HG02610 (cell line): Measurements from ENCODE around the gene EFCAB8.
"Not testable (repeated sequence)": the region's sequence is repeated elsewhere in the genome, so short reads cannot be mapped to it uniquely, and the experiment has no call there.

Experiments
- ATAC-seq: cut with Tn5 transposase; IDR thresholded peaks from one replicate; pipeline ENCODE4 v1.9.1; 2021; ENCODE audit warnings: mild to moderate bottlenecking, moderate library complexity; ENCODE audit not compliant: unreplicated experiment

Gene EFCAB8

DNA sequence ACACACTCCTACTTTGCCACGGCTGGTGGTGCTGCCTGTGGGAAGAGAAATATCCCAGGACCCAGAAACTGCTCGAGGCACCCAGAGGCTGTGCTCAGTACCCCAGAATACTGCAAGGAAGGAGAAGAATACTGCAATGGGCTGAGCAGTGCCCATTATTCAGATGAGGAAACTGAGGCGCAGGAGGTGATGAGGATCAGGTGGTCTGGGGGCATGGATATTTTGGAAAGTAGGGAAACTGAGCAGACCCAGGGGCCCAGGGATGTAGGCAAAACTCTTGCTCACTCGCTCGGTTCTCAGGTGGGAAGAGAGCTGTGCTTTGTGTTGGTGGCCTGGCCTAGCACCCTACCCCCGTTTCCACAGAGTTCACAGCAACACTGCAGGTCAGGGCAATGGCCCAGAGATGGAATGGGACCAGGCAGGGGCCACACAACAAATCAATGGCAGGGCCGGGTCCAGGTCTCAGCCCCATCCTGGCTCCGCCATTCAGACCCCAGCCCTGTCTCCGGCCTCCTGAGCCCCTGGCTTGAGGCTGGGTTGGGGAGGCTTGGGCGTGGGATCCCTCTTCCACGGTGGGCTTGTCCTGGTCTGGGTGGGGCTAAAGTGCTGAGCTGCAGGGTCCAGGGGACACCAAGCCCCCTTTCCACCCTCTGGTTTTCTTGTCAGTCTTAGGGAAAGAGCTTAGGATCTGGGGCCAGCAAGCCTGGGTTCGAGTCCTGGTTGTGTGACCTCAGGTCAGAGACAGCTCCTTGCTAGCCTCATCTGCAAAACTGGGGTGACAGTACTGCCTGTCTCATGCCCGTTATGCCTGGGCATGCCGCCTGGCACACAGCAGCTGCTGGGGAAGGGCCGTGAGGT lies 111.6 kb downstream of the EFCAB8 start:
- no peak for ATAC-seq

DNA sequence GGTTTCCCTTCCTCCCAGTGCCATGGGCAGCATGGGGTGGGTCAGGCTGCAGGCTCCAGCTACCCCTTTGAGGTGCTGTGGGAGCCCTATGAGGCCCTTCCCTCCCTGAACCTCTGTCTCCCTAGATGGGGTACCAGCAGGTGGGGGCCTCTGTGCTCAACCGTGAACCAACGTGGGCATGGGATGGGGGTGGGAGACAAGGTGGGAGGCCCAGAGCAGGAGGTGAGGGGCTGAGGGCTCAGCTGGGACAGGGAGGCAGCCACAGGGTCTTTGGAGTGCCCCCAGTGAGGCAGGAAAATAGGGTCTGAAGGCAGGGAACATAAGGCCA lies 112.2 kb downstream of the EFCAB8 start:
- no peak for ATAC-seq

DNA sequence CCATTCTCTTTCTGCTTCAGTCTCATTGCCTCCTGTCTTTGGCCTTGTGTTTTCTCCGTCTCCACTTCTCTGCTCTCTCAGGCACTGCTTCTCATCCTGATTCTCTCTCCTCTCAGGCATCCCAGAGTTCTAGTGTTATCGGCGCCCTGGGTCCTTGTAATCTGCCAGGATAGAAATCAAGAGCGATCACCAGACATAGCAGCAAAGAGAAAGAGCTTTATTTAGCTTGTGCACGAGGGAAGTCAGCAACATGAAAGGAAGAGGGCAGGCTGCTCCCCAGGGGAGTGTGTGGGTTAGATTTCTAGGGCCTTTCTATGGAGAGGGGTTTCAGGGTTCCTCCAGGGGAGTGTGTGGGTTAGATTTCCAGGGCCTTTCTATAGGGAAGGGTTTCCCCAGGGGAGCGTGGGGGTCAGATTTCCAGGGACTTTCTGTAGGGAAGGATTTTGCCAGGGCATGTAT lies 113.0 kb downstream of the EFCAB8 start:
- peak; percentile 23 for ATAC-seq

DNA sequence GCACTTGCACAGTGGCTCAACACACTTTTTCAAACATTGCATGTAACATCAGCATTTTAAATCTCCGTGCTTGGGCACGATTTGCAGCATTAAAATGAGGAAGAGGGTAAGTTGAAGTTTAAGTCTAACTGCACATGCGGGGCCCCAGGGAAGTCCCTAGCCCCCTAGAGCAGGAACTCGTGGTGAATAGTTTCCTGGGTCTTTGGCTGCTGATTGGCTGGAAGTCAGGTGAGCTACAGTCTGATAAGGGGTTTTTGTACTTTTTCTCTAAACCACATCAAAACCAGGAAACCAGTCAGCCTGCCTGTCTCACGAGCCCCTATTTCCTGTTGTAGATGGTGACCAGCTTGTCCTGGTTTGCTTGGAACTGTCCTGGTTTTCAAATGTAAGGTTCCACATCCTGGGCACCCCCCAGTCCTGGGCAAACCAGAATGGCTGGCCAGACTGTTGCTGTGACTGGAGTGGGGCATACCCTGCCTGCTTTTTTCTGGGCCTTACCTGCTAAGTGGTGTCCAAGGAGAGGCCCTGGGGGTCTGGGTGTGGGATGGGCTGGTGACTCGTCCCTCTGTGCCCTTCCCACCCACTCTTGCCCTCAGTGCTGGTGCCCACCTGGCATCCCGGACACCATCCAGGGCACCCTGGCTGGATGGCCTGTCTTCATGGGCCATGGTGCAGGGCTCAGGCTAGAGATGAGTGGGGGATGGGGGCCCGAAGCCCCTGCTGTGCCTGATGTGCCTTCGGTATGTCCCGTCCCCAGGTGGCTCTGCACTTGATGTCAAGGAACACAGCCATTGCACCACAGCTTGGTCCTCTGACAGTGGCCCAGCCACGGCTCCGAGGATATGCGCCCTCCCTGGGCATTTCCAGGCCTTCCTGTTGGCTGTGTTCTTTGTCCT lies 113.7 kb downstream of the EFCAB8 start:
- peak; percentile 89 for ATAC-seq

DNA sequence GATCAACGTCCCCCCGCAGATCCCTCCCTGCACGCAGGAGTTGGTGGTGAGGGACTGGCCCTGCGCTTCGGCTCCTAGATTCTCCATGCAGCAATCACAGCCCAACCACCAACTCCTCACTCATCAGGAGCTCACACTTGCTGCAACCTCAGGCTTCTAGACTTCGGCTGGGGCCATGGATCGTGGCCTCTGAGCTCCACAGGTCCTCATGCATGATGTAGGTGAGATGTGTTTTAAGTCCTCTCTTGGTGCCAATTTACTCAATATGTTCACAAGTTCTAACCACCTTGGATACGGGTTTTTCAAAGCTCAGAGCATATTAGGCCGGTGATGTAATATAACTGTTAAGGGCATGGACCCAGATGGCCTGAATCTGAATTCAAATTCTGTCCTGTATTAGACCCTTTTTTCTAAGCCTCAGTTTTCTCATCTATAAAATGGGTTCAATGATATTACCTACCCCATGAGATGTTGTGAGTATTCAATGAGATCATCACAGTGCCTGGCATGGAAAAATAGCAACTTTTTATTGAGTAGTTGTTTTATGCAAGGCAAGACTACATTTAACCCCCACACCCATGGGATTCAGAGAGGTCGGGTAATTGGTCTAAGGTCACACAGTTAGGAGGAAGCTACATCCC lies 114.5 kb downstream of the EFCAB8 start:
- ATAC-seq = no peak

DNA sequence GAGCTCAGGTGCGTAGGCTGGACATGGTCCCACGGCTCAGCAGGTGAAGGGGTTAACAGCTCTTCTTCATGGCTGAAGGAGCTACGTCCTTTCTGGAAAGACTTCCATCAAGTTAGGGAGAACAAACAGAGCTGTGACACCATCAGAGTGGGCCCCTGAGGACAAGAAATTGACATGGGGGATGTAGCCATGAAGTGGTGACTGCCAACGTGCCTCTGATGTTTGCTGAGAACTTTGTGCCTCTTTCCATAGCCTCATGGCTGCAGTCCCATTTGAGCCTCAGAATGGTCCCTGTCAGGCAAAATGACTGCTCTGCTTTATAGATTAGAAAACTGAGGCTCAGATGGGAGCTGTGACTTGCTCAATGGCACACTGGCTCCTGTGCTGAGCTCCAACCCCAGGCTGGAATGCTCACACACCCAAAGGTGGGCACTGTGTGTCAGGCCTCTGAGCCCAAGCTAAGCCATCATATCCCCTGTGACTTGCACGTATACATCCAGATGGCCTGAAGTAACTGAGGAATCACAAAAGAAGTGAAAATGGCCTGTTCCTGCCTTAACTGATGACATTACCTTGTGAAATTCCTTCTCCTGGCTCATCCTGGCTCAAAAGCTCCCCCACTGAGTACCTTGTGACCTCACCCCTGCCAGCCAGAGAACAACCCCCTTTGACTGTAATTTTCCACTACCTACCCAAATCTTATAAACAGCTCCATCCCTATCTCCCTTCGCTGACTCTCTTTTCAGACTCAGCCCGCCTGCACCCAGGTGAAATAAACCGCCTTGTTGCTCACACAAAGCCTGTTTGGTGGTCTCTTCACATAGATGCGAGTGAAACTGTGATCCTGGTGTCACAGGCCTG lies 115.7 kb downstream of the EFCAB8 start:
- ATAC-seq = not testable (repeated sequence)

DNA sequence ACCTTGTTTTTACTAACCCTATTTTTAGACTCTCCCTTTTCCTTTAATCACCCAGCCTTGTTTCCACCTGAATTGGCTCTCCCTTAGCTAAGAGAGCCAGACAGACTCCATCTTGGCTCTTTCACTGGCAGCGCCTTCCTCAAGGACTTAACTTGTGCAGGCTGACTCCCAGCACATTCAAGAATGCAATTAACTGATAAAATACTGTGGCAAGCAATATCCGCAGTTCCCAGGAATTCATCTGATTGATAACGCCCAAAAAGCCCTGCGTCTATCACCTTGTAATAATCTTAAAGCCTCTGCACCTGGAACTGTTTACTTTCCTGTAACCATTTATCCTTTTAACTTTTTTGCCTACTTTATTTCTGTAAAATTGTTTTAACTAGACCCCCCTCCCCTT lies 116.4 kb downstream of the EFCAB8 start:
- not testable (repeated sequence) for ATAC-seq

DNA sequence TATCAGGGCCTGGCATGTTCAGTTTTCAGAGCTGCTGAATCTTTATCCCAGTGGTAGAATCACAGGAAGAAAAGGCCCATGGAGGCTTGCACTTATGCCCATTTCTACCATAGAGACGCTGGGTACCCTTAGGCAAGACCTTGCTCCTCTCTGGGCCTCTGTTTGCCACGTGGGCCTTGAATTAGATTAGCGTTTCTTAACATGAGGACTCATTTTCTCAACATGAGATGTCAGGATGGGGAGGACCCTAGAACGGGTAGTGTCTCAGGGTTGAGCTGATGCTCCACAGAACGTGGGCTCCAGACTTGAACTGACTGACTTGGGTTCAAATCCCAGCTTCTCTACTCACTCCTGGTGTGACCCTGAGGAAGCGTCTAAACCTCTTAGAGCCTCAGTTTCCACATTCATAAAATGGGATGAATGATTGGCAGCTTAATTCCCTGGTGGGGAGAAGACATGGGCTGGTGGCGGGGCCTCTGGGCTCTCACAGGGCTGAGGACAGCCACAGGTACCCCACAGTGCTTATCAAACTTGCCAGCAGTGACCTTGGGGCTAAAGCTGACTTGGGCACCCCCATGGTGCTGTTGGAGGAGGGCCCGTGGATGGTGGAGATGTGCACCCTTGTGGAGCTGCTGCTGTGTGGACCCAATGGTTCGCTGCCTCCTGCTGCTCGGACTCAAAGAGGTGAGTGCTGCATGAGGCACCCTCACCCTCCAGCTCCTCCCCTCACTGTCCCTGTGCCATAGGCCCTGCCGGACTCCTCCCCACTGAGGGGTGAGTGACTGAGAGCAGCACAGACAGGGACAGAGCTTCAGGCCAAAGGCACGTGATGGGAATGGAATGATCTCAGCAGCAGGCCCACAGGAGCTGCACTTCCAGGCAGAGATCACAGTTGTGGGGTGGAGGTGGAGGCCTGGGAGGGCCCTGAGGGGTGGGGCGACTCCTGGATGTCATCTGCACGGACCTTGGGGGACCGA lies 117.3 kb downstream of the EFCAB8 start:
- ATAC-seq = no peak

DNA sequence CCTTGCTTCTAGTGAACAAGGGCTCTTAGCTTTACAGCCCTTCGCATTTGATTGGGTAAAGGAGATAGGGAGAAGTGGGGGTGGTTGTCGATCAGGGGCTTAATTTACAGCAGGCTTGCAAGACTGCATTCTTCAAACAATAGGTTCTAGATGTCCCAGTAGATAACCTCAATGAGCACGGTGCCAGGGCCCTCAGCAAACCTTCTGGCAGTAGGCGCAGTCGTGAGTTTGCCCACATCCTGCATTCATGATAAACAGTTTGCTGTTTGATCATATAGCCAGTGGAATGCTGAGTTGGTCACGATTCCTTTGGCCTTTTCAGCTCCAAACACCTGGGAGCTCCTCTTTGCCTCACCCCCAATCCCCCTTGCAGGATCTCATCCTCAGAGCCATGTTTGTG lies 118.0 kb downstream of the EFCAB8 start:
- ATAC-seq = no peak

DNA sequence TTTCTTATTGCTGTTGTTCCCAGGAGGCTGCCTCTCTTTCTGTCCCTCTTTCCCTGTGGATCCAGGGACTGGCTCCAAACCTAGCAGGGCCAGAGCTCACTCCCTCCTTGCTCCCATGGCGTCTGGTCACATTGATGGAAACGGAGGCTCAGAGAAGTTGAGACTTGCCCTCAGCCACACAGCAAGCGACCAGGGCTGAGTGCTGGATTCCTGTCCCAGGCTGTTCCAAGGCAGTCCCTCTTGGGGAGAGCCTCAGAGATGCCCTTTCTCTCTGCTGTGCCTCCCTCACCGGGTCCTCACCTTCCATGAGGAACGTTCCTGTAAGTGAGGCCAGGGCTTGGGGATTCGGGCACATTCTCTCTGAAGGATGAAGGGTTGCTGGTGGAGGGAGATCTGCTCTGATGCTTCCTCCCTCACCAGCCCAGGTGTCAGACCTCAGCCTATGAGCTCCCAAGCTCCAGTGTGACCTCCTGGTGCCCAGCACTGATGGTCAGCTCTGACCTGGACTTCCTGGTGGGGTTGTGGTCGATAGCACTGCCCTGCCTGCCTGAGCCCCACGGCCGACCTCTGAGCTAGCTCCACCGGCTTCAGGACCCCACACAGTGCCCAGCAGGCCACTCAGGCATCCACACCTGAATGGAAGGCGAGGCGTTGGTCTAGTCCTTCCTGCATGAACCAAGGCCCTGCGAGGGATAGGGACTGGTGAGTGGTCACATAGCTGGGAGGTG lies 118.7 kb downstream of the EFCAB8 start:
- ATAC-seq = no peak

DNA sequence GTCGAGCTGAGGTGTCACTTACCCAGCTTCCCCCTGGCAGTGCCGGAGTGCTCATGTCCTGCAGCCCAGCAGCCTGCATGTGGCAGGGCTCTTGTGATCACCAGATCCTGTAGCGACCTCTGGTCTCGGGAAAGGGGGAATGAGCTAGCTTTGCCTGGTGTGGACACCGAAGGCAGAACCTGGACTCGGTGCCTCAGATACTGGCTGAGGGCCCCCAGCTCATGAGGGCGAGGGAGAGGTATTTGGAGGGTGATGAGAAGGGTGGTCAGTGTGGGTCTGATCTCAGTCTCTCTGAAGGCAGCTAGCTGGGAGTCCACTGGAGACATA lies 119.2 kb downstream of the EFCAB8 start:
- ATAC-seq = no peak

DNA sequence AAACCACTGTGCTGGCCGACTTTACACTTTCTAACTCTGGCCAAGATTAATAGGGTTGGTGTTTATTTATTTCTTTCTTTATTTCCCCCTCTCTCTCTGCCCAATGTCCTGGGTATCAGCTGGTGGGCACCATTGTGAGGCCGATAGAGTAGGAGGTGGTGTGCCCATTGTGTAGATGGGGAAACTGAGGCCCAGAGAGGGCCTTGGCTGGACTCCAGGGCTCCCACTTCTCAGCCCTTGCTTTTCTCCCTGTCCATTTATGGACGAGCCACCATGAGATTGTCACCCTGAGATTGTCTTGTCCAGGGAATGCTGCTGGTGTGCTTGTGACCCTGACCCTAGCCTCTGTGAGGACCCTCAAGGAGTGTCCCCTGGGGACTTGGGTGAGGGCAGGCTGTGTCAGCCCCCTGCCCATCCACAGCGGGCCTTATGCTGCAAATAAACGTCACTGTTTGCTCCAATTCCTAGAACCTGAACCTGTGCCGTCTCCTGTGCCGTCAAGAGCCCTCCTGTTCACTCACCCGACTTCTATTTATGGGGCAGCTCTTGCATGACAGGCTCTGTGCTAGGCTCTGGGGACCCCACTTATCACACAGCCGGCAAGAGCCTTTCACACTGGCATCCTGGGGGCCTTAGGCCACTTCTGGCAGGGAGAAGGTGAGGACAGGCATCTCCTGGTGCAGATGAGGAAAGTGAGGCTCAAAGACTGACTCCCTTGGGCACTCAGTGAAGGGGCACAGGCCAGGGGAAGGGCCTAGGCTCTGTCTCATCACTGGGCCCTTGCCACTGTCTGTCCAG lies 120.7 kb downstream of the EFCAB8 start:
- ATAC-seq = no peak

DNA sequence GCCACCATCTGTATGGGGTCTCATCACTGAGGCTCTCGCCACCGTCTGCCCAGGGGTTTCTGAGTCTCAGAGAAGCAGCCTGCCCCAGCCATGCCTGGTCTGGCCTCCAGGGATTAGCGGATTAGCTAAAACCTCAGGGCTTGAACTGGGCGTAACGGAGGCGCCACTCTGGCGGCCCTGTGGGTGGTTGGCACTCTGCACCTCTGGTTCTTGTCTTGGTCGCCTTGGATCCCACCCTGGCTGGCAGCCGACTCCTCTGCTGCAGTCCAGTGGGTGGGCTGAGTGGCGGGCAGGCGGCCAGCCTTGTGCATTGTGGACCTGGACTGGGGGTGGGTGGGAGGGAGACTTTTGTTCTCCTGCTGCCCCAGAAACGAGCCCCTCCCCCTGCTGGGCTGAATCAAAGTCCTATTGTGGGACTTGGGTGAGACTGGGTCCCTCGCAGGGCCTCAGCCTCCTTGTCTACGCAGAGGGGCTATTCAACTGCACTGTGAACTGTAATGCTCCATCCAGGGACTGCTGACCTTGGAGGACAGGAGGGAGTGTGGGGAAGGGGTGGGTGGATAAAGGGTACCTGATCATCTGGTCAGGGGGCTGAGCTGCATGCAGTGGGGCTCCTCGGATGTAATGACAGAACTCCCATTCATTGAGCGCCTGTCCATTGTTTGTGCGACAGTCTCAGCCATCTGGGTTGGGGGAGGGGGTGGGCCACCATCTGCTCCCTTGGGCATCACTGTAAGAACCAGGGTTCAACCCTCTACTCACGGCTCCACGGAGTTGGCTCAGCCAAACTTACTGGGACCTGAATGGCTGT lies 121.6 kb downstream of the EFCAB8 start:
- no peak for ATAC-seq

DNA sequence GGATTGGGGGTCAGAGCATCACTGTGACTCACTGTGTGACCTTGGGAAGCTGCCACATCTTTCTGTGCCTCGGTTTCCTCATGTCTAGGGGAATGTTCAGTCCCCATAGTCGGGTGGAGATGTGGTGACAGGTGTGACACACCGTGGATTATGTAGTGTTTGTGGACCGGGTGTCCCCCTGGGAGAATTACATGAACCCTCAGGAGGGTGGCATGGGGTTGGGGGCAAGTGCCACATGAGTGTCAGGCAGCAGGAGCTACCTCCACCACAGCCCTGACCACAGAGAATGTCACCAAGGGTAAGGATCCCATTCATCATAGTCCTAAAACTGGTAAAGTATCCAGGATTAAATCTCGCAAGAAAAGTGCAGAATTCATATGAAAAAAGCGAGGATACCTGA lies 122.3 kb downstream of the EFCAB8 start:
- ATAC-seq = no peak

DNA sequence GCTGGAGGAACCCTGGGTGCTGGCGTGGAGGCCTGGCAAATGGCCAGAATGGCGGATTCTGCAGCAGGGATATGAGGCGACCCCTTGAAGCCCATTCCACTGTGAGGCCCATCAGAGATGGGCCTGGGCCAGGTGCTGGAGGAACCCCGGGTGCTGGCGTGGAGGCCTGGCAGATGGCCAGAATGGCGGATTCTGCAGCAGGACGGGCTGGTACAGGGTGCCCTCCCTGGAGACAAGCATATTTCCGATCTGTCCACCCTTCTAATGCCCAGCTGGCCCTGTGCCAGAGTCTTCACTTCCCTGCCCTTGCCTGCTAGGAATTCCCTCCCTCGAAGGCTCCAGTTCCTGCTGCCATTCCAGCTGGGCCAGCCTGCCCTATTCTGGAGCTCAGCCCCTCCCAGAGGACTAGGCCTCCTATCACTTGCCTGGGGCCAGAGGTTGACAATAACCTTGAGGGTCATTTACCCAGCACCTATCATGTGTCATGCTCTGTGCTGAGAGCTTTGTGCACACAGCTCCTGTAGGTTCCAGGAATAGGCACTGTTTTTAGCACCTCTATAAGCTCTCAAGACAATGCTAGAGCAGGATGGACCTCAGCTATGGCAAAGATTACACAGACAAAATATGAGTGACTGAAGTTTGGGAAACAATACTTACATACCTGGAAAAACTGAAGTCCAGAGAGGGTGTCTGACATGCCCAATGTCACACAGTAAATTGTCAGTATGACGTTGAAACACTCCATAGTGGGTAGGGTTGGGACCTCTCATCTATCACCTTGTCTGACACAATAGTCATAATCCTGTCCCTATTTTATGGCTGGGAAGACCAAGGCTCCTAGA lies 124.1 kb downstream of the EFCAB8 start:
- no peak for ATAC-seq

DNA sequence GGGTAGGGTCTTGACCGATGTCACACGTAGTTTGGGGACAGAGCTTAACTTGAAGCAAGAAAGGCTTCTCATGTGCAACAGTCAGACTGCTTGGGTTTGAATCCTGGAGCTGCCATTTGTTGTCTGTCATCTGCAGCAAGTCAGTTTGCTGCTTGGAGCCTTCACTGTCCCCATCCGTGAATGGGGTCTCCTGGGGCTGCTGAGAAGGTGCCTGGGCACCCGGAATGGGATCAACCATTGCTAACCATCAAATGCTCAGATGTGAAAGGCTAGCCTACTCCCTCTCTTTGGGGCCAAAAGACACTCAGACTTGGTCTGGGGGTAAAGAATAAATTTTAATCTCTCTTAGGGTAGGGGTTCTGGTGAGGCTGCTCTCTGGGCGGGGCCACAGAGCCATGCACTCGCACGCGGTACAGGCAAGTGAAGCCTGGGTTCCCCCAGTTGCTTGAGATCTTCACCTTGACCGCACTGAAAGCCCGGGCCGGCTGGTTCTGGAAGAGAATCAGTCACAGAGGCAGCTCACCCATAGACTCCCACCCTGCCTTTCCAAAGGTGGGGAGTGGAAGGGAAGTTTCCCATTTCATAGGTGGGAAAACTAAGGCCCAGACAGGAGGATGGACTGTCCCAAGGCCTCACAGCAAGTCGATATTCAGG lies 124.9 kb downstream of the EFCAB8 start:
- ATAC-seq = no peak
